HL-60 (cell line): ENCODE data around the gene MACROD1.

Source experiments
- CTCF ChIP-seq: IDR thresholded peaks from one replicate; pipeline ENCODE4 v1.5.1; 2011; ENCODE audit warnings: low read length, control low read depth, inconsistent platforms; ENCODE audit not compliant: insufficient read depth
- REST ChIP-seq: IDR thresholded peaks from 2 replicates; pipeline ENCODE4 v1.6.1; 2012; ENCODE audit warnings: low read depth; ENCODE audit not compliant: insufficient replicate concordance

DNA sequence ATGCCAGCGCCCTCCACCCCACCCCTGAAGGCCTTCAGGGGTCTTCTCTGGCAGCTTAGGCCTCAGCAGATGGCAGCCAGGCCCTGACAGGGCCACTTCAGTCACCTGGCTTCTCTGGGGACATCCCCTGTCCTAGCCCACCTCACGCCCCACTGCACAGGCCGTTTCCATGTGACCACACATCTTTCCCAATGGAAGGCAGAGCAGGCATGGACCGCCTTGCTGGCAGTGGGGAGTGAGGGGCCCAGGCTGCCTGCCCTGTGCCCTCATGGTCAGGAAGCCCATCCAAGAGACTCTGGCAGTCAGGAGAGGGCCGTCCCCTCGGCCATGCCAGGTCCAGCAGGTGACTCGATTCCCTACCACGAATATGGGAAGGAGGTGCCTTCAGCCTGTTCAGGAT, 25.8 kb downstream of the MACROD1 start:
- TF ChIP-seq REST (no peak), CTCF (no peak)
